Stimulated activated CD4-positive, alpha-beta T cell treated with anti-CD3 and anti-CD28 coated beads, TNF-alpha, amount 100 ng/mL, for 24 hours (primary cell): Measurements from ENCODE around the gene SIX1.

ENCODE experiments used
- DNase-seq, 3 experiments: peaks; one replicate each; pipeline ENCODE4 v3.0.0-alpha.2; 2020; ENCODE audit warnings: low read depth in 3 of 3

Gene SIX1

GRCh38 chr14:60655119-60655897 lies 6.0 kb upstream of the SIX1 start:
- DNase-seq: no peak

GRCh38 chr14:60654334-60654821 lies 5.1 kb upstream of the SIX1 start:
- DNase-seq: no peak

- DNase-seq: no peak
Observed at GRCh38 chr14:60653701-60654161, 4.5 kb upstream of the SIX1 start.

GRCh38 chr14:60652674-60653651 lies 3.7 kb upstream of the SIX1 start:
- DNase-seq: no peak

GRCh38 chr14:60651796-60652673 lies 2.8 kb upstream of the SIX1 start:
- DNase-seq: no peak

GRCh38 chr14:60651086-60651795 lies 2.0 kb upstream of the SIX1 start:
- DNase-seq: no peak

GRCh38 chr14:60650373-60650961 lies 1.2 kb upstream of the SIX1 start:
- DNase-seq: no peak

GRCh38 chr14:60649875-60650372 lies 647 bp upstream of the SIX1 start:
- no peak for DNase-seq

- no peak for DNase-seq
Observed at GRCh38 chr14:60648249-60648933, 886 bp downstream of the SIX1 start.

GRCh38 chr14:60647837-60648248 lies 1.4 kb downstream of the SIX1 start:
- DNase-seq: no peak

GRCh38 chr14:60647081-60647836 lies 2.0 kb downstream of the SIX1 start:
- DNase-seq: no peak

- no peak for DNase-seq
Observed at GRCh38 chr14:60646226-60646818, 3.0 kb downstream of the SIX1 start.

GRCh38 chr14:60645126-60645741 lies 4.0 kb downstream of the SIX1 start:
- no peak for DNase-seq

GRCh38 chr14:60644666-60645065 lies 4.6 kb downstream of the SIX1 start:
- DNase-seq: no peak

- DNase-seq: no peak
Observed at GRCh38 chr14:60643463-60644314, 5.6 kb downstream of the SIX1 start.

GRCh38 chr14:60643141-60643462 lies 6.2 kb downstream of the SIX1 start:
- DNase-seq: no peak
